ENCODE results near the gene SCRN3. TPM values are rescaled to one million over a fixed set of nuclear protein-coding genes. Genes with fewer than 3 reads are reported as not detected.

Gene SCRN3
- total and polyA plus RNA-seq, 2 of the 4 experiments (the other 2 are of a cell fraction) = 9.9 to 11.4 TPM

- Histone ChIP-seq H4K91ac (ENCODE audit: insufficient read depth, low read depth, low read length) (no peak overlapping the region), H3K9me1 (ENCODE audit: insufficient read depth, low read length) (no peaks in the 10 kb centered on the region), H3K79me1 (ENCODE audit: low read depth in 1 of 2, low read length in 2 of 2) (no peaks in the 10 kb centered on the region), H4K8ac (ENCODE audit: low read depth in 2 of 2, low read length in 2 of 2) (no peak overlapping the region), H3K14ac (replicated peaks; ENCODE audit: low read depth, low read length) (no peak overlapping the region), H3K4me3 (ENCODE audit: insufficient read depth, low read depth, low read length) (no peak overlapping the region), H2AFZ (replicated peaks; ENCODE audit: low read length, poor library complexity) (no peak overlapping the region), H2BK20ac (ENCODE audit: low read depth, low read length) (no peak overlapping the region), H4K5ac (ENCODE audit: low read depth, low read length) (no peak overlapping the region), H3K18ac (ENCODE audit: low read depth, low read length) (no peak overlapping the region), H2BK5ac (ENCODE audit: low read depth, low read length, poor library complexity, severe bottlenecking) (no peak overlapping the region), H3K9me3 (ENCODE audit: control insufficient read depth, insufficient read depth, low read length) (no peaks in the 10 kb centered on the region), H2BK120ac (ENCODE audit: low read depth, low read length) (no peak overlapping the region), H3K9ac (ENCODE audit: low read depth, low read length) (no peak overlapping the region), H3K56ac (ENCODE audit: extremely low read depth, insufficient read depth, low read length) (no peak overlapping the region), H3K36me3 (ENCODE audit: control insufficient read depth, insufficient read depth, low read length) (peaks cover 9% of the 10 kb centered on the region; the same call in 1 of the 2 replicates), H3K4me2 (ENCODE audit: low read depth, low read length) (no peak overlapping the region), H4K20me1 (ENCODE audit: insufficient read depth, low read length) (no peaks in the 10 kb centered on the region), H3K4ac (ENCODE audit: low read depth, low read length) (no peak overlapping the region), H2AK9ac (replicated peaks; ENCODE audit: low read depth, low read length, poor library complexity) (no peak overlapping the region), H2AK5ac (ENCODE audit: low read depth, low read length) (no peak overlapping the region), H3K27ac (ENCODE audit: insufficient read depth, low read length) (no peak overlapping the region), H3K27me3 (ENCODE audit: control insufficient read depth, insufficient read depth, low read length) (no peaks in the 10 kb centered on the region), H3K4me1 (ENCODE audit: control insufficient read depth, insufficient read depth, low read length) (no peaks in the 10 kb centered on the region), H2BK15ac (ENCODE audit: low read depth, low read length) (no peak overlapping the region), H3K23ac (ENCODE audit: low read depth, low read length) (no peak overlapping the region)
- ChIA-PET POLR2A (ENCODE audit: unreplicated experiment) (no interaction called here), CTCF (no interaction called here)
- ATAC-seq (ENCODE audit: low read depth) (no peak), DNase-seq (no peak)
- in situ Hi-C loops (cut with MboI; ENCODE audit: low sequenced_read_pairs) (no loop called here), intact Hi-C loops (cut with micrococcal nuclease) (no loop called here), dilution Hi-C loops (cut with HindIII; ENCODE audit: low sequenced_read_pairs, unreplicated experiment) (no loop called here)
- TF ChIP-seq MXI1 (IDR thresholded peaks at IDR 0.05; ENCODE audit: borderline replicate concordance, low read depth, low read length) (no peak), RAD21 (IDR thresholded peaks at IDR 0.05; ENCODE audit: low read length) (no peak), MAFK (IDR thresholded peaks at IDR 0.05; ENCODE audit: low read depth, low read length) (no peak), BHLHE40 (IDR thresholded peaks at IDR 0.05; ENCODE audit: low read depth, low read length) (no peak), RCOR1 (IDR thresholded peaks at IDR 0.05; ENCODE audit: insufficient replicate concordance, low read length) (no peak), CHD1 (IDR thresholded peaks at IDR 0.05; ENCODE audit: low read depth, low read length) (no peak), CTCF (conservative IDR thresholded peaks at IDR 0.05; ENCODE audit: low read depth, low read length) (no peak), FOS (IDR thresholded peaks at IDR 0.05; ENCODE audit: low read depth, low read length) (no peak), RFX5 (IDR thresholded peaks at IDR 0.05; ENCODE audit: low read depth, low read length) (no peak), CEBPB (IDR thresholded peaks at IDR 0.05; ENCODE audit: low read depth, low read length) (no peak)
- TF ChIP-seq, protein P1, sequence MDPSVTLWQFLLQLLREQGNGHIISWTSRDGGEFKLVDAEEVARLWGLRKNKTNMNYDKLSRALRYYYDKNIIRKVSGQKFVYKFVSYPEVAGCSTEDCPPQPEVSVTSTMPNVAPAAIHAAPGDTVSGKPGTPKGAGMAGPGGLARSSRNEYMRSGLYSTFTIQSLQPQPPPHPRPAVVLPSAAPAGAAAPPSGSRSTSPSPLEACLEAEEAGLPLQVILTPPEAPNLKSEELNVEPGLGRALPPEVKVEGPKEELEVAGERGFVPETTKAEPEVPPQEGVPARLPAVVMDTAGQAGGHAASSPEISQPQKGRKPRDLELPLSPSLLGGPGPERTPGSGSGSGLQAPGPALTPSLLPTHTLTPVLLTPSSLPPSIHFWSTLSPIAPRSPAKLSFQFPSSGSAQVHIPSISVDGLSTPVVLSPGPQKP (IDR thresholded peaks at IDR 0.05; ENCODE audit: borderline replicate concordance, low read depth, low read length) = no peak
- WGBS, 2 experiments (ENCODE audit: extremely low coverage in 2 of 2, insufficient read length in 1 of 2) = no CpG with 5 or more reads among the region's 1 CpG
- no TSS peak for BruUV-seq (replicated peaks)
Observed at GRCh38 chr2:174353004-174353403, 42.5 kb upstream of the SCRN3 start.

All from IMR-90 (cell line).